NCI-H2196 treated with DMSO at 0.1 percent for 48 hours (cell line): ENCODE measurements around the gene POTEB3.
"Not testable (repeated sequence)": the region's sequence is repeated elsewhere in the genome, so short reads cannot be mapped to it uniquely, and the experiment has no call there.

Experiments used
- DNase-seq: peaks from one replicate; lab custom pipeline; 2025; ENCODE audit not compliant: unreplicated experiment; lab: John Stamatoyannopoulos, UW

The POTEB3 gene

DNA sequence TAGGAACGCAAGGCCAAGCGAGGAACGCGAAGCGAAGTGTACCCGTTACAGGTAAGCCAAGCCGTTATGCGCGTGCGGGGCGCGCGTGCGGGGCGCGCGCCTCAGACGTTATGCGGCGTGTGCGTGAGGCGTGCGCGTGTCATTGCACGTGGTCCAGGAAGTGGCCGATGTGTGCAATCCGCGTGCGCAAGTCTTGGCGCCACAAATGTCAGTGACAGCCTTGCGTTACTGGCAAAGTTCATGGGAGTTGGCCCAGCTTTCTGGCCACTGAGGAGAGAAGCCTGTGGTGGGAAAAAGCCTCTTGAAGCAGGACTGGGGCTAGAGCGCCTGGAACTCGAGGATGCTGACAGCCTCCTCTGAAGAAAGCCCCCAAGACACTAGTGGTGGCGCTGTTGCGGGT lies at the start of gene POTEB3:
Gene POTEB3, minus strand, starts transcription at position 101 of the 400 bp plus-strand sequence. CDS start 488 bp downstream, outside the sequence.
- not testable (repeated sequence) for DNase-seq

DNA sequence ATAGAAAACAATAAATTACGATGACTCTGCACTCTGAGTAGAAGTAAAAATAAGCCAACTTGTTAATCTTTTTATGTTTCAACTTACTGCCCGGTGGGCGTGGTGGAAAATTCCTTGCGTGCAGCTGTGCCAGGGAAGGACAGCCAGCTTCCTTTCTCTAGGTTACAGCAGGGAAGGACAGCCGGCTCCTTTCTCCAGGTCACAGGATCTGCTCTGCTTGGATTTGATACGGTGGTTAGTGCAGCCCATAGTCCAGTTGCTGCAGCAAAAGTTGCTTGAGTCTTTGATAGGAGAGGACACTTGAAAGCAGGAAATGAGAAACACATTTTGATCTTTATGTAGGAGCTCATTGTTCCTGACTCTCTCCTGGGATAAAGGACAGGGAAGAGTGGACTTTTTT lies 13.4 kb upstream of the POTEB3 start:
- DNase-seq = not testable (repeated sequence)

DNA sequence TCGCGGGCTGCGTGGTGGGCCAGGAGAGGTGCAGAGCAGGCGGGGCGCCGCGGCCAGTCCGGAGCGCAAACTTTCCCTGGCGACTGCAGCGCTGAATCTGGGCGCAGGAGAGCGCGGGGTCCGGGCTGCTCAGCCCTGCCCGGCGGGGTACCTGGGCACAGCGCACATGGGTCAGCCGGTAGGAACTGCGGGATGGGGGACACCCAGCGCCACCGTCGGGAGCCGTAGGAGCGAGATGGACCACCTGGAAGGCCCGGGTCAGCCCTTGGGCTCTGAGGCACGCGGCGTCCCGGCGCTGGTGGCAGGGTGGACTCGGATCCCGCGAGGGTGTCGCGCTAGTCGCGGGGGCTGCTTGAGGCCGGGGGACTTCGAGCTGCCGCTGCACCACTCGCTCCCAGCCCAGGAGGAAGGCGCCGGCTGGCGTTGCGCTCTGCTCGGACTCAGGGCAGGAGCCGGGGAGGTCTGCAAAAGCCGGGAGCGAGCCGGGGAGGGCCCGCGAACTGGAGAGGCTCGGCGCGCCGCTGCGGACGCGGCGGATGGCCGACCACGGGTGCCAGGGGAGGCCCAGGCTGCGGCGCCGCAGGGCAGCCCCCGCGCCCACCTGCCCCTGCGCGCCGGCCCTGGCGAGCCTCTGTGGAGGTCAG lies 11.7 kb upstream of the POTEB3 start:
- not testable (repeated sequence) for DNase-seq

DNA sequence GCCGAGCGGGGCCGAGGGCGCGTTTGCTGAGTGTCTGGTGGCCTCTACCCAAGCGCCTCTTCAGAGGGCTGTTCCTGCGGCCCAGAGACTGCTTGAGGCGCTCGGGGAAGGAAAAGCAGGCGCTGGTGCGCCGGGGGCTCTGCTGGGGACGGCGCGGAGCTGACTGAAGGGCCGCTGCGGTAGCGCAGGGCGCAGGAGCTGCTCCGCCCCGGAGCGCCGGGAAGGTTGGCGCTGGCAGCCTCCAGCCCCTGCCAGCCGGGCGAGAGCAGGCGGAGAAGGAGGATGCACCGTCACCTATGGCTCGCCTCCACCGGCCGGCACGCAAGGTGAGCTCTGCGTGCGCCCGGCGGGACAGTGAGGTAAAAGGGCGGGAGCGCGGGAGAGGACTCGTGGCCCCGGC lies 11.2 kb upstream of the POTEB3 start:
- not testable (repeated sequence) for DNase-seq

DNA sequence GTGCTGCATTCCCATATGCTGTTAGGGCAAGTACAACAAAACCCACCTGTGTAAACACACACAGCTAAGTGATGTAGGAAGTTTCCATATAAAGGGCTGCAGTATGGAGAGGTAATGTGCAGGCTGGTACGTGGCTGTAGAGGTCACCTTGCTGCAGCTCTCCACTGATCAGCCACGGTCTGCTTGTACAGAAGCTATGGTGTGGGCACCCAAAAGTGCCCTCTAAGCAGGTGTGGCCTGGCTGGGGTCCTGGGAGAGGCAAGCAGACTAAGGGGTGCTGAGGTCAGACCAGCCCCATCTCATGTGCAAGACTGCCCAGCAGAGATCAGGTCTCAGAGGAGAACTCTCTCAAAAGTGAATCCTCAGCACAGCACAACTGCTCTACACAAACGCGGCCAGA lies 32.9 kb downstream of the POTEB3 start:
- not testable (repeated sequence) for DNase-seq

DNA sequence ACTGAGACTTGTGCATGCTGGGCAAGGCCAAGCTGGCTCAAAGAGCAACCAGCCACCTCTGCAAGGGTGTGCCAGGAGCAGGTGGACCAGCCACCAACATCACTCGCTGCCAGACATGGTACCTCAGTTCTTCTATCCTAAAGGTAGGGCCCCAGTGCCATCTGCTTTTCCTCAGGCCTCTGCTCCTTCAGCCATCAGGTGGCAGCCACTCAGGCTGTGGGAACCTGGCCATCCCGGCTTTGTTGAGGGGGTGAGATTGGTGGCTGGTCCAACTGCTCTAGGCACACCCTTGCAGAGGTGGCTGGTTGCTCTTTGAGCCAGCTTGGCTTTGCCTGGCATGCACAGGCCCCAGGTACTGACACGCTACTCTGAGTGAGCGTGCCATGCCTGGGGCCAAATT lies 38.8 kb downstream of the POTEB3 start:
- DNase-seq = not testable (repeated sequence)

DNA sequence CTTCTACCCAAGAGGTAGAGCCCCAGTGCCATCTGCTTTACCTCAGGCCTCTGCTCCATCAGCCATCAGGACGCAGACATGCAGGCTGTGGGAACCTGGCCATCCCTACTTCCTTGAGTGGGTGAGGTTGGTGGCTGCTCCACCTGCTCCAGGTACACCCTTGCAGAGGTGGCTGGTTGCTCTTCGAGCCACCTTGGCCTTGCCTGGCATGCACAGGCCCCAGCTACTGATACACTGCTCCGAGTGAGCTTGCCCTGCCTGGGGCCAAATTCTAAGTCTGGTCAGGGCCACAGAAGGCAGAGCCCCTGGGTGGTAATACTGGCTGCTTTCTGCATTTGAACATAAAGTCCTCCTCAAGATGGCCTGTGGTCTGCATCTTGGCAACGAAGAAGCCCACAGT lies 41.2 kb downstream of the POTEB3 start:
- DNase-seq = not testable (repeated sequence)

DNA sequence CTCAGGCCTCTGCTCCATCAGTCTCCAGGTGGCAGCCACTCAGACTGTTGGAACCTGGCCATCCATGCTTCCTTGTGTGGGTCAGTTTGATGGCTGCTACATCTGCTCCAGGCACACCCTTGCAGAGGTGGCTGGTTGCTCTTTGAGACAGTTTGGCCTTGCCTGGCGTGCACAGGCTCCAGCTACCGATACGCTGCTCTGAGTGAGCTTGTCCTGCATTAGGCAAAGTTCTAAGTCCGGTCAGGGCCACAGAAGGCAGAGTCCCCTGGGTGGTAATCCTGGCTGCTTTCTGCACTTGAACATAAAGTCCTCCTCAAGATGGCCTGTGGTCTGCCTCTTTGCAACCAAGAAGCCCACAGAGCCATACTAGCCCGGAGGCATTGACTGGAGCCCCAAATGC lies 41.8 kb downstream of the POTEB3 start:
- not testable (repeated sequence) for DNase-seq

DNA sequence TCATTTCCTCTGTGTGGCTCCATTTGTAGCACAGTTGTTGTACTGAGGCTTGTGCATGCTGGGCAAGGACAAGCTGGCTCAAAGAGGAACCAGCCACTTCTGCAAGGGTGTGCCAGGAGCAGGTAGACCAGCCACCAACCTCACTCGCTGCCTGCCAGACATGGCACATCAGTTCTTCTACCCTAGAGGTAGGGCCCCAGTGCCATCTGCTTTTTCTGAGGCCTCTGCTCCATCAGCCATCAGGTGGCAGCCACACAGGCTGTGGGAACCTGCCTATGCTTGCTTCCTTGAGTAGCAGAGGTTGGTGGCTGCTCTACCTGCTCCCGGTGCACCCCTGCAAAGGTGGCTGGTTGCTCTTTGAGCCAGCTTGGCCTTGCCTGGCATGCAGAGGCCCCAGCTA lies 42.6 kb downstream of the POTEB3 start:
- DNase-seq = not testable (repeated sequence)

DNA sequence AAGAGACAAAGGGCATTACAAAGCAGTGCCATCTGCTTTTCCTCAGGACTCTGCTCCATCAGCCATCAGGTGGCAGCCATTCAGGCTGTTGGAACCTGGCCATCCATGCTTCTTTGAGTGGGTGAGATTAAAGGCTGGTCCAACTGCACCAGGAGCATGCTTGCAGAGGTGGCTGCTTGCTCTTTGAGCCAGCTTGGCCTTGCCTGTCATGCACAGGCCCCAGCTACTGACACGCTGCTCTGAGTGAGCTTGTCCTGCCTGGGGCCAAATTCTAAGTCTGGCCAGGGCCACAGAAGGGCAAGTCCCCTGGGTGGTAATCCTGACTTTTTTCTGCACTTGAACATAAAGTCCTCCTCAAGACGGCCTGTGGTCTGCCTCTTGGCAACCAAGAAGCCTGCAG lies 43.1 kb downstream of the POTEB3 start:
- DNase-seq = not testable (repeated sequence)

DNA sequence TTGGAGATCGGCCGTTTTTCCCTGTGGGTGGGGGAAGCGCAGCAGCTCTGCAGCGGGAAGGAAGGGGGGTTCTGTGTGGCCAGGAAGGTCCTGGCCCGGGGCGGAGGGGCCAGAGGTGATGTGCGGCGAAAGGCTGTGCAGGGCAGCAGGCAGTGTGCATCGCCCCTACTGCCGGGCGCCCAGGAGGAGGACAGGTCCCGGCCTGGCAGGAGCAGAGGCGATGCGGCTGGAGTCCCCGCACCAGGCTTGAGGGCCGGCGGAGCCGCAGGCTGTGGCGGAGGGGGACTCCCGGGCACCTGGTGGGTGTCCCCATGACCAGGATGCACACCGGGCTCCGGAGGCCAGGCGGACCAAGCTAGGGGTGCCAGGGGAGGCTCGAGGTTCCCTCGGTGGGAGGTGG lies 54.3 kb downstream of the POTEB3 start:
- not testable (repeated sequence) for DNase-seq

DNA sequence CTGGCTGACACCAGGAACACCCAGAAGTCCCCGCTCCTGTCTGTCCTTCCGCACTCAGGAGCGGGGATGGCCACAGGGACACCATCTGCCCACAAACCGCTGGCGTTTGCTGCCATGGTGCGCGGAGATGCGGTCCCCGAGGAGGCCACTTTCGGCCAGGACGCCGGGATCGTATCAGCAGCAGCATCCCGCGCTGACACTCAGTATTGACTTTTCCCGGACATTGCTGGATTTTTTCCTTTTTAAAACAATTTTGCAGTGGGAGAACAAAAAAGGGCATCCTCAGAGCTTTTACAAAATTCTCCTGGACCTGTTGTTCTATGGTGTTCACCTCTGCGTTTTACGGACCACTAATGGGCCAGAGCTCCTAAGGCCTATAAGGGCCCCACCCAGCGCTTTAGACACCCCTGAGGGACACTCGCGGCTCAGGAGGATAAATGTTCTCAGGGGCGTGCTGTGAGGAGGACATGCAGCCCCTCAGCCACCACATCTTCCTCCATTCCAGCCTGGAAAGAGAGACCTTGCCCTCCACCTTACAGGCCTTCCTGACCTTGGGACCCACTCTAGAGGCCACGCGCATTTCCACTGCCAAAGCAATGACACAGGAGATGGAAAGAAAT lies 56.3 kb downstream of the POTEB3 start:
- not testable (repeated sequence) for DNase-seq

DNA sequence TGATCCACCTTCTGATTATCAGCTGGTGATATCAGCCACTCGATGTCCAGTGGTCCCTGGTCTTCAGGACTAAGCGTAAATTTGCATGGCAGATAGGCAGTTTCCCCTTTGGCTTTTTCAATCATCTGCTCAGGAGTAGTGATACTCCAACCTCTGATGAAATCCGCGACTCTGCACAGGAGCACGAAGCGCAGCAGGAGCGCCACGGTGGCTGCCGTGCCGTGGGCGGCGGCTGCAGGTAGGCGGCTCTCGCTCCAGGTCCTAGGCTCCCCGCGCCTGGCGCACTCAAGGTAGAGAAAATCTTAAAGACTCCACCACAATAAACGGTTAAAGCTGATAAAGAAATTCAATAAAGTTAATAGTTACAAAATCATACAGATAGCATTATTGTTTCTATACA lies 66.6 kb downstream of the POTEB3 start:
- DNase-seq = not testable (repeated sequence)

DNA sequence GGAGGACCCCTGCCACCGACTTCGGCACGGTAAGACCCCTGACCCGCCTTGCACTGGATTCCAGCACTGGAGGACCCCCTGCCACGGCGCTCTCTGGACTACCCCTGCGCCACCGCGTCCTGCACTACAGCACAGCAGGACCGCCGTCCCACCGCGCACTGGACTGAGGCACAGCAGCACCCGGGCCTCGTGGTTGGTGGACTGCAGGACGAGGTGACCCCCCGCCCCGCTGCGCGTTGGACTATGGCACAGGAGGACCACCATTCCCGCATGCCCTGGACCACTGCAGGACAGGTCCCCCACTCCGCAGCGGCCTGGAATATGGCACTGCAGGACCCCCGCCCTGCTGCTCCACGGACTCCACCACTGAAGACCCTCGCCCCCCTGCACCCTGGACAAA lies 71.1 kb downstream of the POTEB3 start:
- not testable (repeated sequence) for DNase-seq

DNA sequence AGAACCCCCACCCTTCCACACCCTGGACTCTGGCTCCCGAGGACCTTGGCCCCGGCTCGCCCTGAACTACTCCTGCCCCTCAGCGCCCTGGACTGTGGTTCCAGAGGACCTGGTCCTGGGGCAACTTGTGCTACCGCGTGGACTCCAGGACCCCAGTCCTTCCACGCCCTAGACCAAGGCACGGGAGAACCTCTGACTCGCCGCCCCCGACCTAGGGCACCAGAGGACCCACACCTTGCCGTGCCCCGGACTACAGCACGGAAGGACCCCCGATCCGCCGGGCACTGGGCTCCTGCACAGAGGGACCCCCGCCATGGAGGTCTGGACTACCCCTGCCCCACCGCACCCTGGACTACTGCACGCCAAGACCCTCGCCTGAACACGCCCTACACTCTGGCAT lies 71.7 kb downstream of the POTEB3 start:
- DNase-seq = not testable (repeated sequence)
